Measurements from ENCODE around the gene SP7. TPM values are rescaled to one million over a fixed set of nuclear protein-coding genes. Genes with fewer than 3 reads are reported as not detected.
A peak's percentile ranks its signal among the peaks of the same experiment; 100 is the strongest.

Gene SP7
- total and polyA plus RNA-seq, 10 of the 15 experiments (the other 5 are each of a cell fraction or from before 2014, with no cell fraction given): 0.05 to 0.11 TPM; not detected in 8

- TF ChIP-seq PBX3 (IDR thresholded peaks at IDR 0.05; ENCODE audit: insufficient replicate concordance, low read depth, low read length): no peak
- no peak for TF ChIP-seq SREBF2 (IDR thresholded peaks at IDR 0.05; ENCODE audit: low read length)
- TF ChIP-seq ZBTB33 (IDR thresholded peaks at IDR 0.05): 0 out of 2 replicates have a peak, but pooled peaks have one; percentile 26
- TF ChIP-seq BMI1 (IDR thresholded peaks at IDR 0.05; ENCODE audit: borderline replicate concordance): no peak
- TF ChIP-seq SIN3A (IDR thresholded peaks at IDR 0.05; ENCODE audit: low read depth, low read length): no peak
- TF ChIP-seq CBX3 (IDR thresholded peaks at IDR 0.05; ENCODE audit: borderline replicate concordance, low read depth): no peak
- TF ChIP-seq MYB (IDR thresholded peaks at IDR 0.05; ENCODE audit: borderline replicate concordance, low read depth, low read length): no peak
- TF ChIP-seq IRF4 (IDR thresholded peaks at IDR 0.05; ENCODE audit: low read depth, low read length): 0 out of 2 replicates have a peak, but pooled peaks have one; percentile 8
- TF ChIP-seq ZZZ3 (IDR thresholded peaks at IDR 0.05; ENCODE audit: control insufficient read depth, insufficient read length, low read depth): no peak
- TF ChIP-seq CHD4 (IDR thresholded peaks at IDR 0.05): no peak
- TF ChIP-seq DPF2 (IDR thresholded peaks at IDR 0.05): no peak
- TF ChIP-seq FOS (IDR thresholded peaks at IDR 0.05; ENCODE audit: borderline replicate concordance, extremely low read depth, insufficient read length): no peak
- no peak for TF ChIP-seq ZBED1 (IDR thresholded peaks at IDR 0.05; ENCODE audit: borderline replicate concordance)
- TF ChIP-seq ZNF217 (IDR thresholded peaks at IDR 0.05): no peak
- peak; percentile 81; the same call in 1 of the 2 replicates for TF ChIP-seq BACH1 (IDR thresholded peaks at IDR 0.05; ENCODE audit: borderline replicate concordance)
- no peak for TF ChIP-seq BCLAF1 (IDR thresholded peaks at IDR 0.05)
- no peak for TF ChIP-seq E2F4 (IDR thresholded peaks at IDR 0.05; ENCODE audit: low read depth, low read length)
- no peak for TF ChIP-seq KDM1A (IDR thresholded peaks at IDR 0.05; ENCODE audit: borderline replicate concordance)
- TF ChIP-seq CBFB (IDR thresholded peaks at IDR 0.05; ENCODE audit: low read depth): 0 out of 2 replicates have a peak, but pooled peaks have one; percentile 32
- peak; percentile 31 for TF ChIP-seq MTA2 (IDR thresholded peaks at IDR 0.05; ENCODE audit: low read depth)
- 0 out of 2 replicates have a peak, but pooled peaks have one; percentile 54 for TF ChIP-seq GATAD2B (conservative IDR thresholded peaks at IDR 0.05; ENCODE audit: low read depth)
- TF ChIP-seq E2F8 (IDR thresholded peaks at IDR 0.05; ENCODE audit: low read depth, partially characterized antibody): no peak
These were observed 42.7 kb upstream of the SP7 start (continued) for GRCh38 chr12:53378724-53379388.
